ENCODE data around the gene AFF4. TPM values are rescaled to one million over a fixed set of nuclear protein-coding genes. Genes with fewer than 3 reads are reported as not detected.
A peak's percentile ranks its signal among the peaks of the same experiment; 100 is the strongest.
"Not testable (repeated sequence)": the region's sequence is repeated elsewhere in the genome, so short reads cannot be mapped to it uniquely, and the experiment has no call there.

Gene AFF4
- total RNA-seq, 1 experiment from 2014 or later: 25.0 TPM

GRCh38 chr5:132886064-132886823, 77.2 kb downstream of the AFF4 start:
- DNase-seq (ENCODE audit: low read depth): no peak

- DNase-seq (ENCODE audit: low read depth): no peak
Measured at GRCh38 chr5:132884548-132884947, 78.9 kb downstream of the AFF4 start.

GRCh38 chr5:132883261-132883834, 80.1 kb downstream of the AFF4 start:
- DNase-seq (ENCODE audit: low read depth): peak; percentile 63

GRCh38 chr5:132877938-132878337, 85.5 kb downstream of the AFF4 start:
- peak; percentile 19 for DNase-seq (ENCODE audit: low read depth)

- DNase-seq (ENCODE audit: low read depth): no peak
Measured at GRCh38 chr5:132877466-132877865, 86.0 kb downstream of the AFF4 start.

- DNase-seq (ENCODE audit: low read depth): no peak
Measured at GRCh38 chr5:132876020-132876759, 87.2 kb downstream of the AFF4 start.

- no peak for DNase-seq (ENCODE audit: low read depth)
Measured at GRCh38 chr5:132873930-132874271, 89.5 kb downstream of the AFF4 start.

GRCh38 chr5:132873119-132873929, 90.1 kb downstream of the AFF4 start, which contains the start of gene LEAP2:
Gene LEAP2, plus strand, starts transcription at chr5:132873668. Its CDS starts 27 bp downstream, at chr5:132873695.
- DNase-seq (ENCODE audit: low read depth): no peak

- no peak for DNase-seq (ENCODE audit: low read depth)
Measured at GRCh38 chr5:132872788-132873118, 90.7 kb downstream of the AFF4 start.

GRCh38 chr5:132871459-132872284, 91.8 kb downstream of the AFF4 start:
- no peak for DNase-seq (ENCODE audit: low read depth)

- no peak for DNase-seq (ENCODE audit: low read depth)
Measured at GRCh38 chr5:132870801-132871200, 92.6 kb downstream of the AFF4 start.

- DNase-seq (ENCODE audit: low read depth): no peak
Measured at GRCh38 chr5:132868754-132869153, 94.7 kb downstream of the AFF4 start.

GRCh38 chr5:132867046-132867451, 96.4 kb downstream of the AFF4 start:
- DNase-seq (ENCODE audit: low read depth): no peak

GRCh38 chr5:132866342-132867045, 96.9 kb downstream of the AFF4 start, which contains the start of the genes GDF9 and UQCRQ:
Gene GDF9, minus strand, starts transcription at chr5:132866469. Its CDS starts 1,936 bp downstream, at chr5:132864533.
Gene UQCRQ, plus strand, starts transcription at chr5:132866642. Its CDS starts 240 bp downstream, at chr5:132866882.
- peak; percentile 99 for DNase-seq (ENCODE audit: low read depth)

GRCh38 chr5:132865668-132866341, 97.6 kb downstream of the AFF4 start:
- no peak for DNase-seq (ENCODE audit: low read depth)

GRCh38 chr5:132860742-132861141, 102.7 kb downstream of the AFF4 start:
- DNase-seq (ENCODE audit: low read depth): no peak

- no peak for DNase-seq (ENCODE audit: low read depth)
Measured at GRCh38 chr5:132859889-132860437, 103.5 kb downstream of the AFF4 start.

- no peak for DNase-seq (ENCODE audit: low read depth)
Measured at GRCh38 chr5:132856011-132856410, 107.4 kb downstream of the AFF4 start.

- not testable (repeated sequence) for DNase-seq (ENCODE audit: low read depth)
Measured at GRCh38 chr5:132854992-132855391, 108.4 kb downstream of the AFF4 start.
